Transverse colon (tissue), 4 donors: ENCODE results near the gene SUSD6.

Experiments used
- CTCF ChIP-seq, 5 experiments: fragments of 200-600 bp in 3 of 5; fragments of 450-650 bp in 2 of 5; sonication (generic) in 3 of 5; IDR thresholded peaks; 1 replicate in 2 of 5; 2 replicates in 3 of 5; pipeline ENCODE4 v1.5.1; 2016 to 2017; ENCODE audit warnings: antibody characterized with exemption in 5 of 5, inconsistent platforms in 3 of 5, mild to moderate bottlenecking in 2 of 5, moderate library complexity in 1 of 5
- EP300 ChIP-seq: sonication (generic); formaldehyde crosslinking; IDR thresholded peaks from one replicate; pipeline ENCODE4 v1.6.1; 2017; ENCODE audit warnings: antibody characterized with exemption, low read depth
- POLR2A ChIP-seq: fragments of 450-650 bp; IDR thresholded peaks from one replicate; pipeline ENCODE4 v1.6.1; 2016; ENCODE audit warnings: antibody characterized with exemption, mild to moderate bottlenecking, moderate library complexity
- POLR2AphosphoS5 ChIP-seq, 3 donors: sonication (generic); formaldehyde crosslinking; IDR thresholded peaks; one replicate each; pipeline ENCODE4 v1.6.1; 2016; ENCODE audit warnings: antibody characterized with exemption in 3 of 3

DNA sequence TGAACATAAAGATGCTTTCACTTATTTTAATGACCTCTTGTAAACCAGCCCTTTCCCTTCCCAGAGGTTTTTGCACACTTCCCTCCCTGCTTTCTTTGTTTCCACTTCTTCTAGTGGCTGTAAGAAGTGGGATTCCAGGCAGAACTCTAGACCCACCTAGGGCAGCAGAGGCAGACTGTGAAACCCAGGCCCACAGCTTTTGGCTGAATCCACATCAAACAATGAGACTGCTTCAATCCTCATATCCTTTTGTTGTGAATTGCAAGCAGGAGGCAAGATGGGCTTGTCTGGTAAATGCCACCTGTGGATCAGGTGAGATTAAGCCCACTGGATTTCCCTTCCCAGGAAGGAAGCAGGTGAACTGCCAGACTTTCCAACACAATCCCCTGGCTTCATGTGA is 49.5 kb upstream of the SUSD6 start:
- no peak for TF ChIP-seq CTCF (IDR thresholded peaks at IDR 0.05)
- TF ChIP-seq POLR2A, result no peak
- TF ChIP-seq POLR2AphosphoS5 (IDR thresholded peaks at IDR 0.05), result no peak
- TF ChIP-seq EP300, result no peak
